Cardiac muscle cell (in vitro differentiated cells and primary cell): ENCODE results near the gene IL17F. TPM values are rescaled to one million over a fixed set of nuclear protein-coding genes. Genes with fewer than 3 reads are reported as not detected.
A peak's percentile ranks its signal among the peaks of the same experiment; 100 is the strongest.

Source experiments
- DNase-seq, 2 donors: peaks; one replicate each; pipeline versions ENCODE4 v3.0.0 to v3.0.0-alpha.2; 2010 to 2017; ENCODE audit warnings: low read depth in 1 of 2, low spot score in 1 of 2
- H3K27ac ChIP-seq: fragments of 200-600 bp; sonication (generic); 2 replicates; pipeline ENCODE4 v1.5.1; 2016
- H3K27me3 ChIP-seq: fragments of 200-600 bp; sonication (generic); 2 replicates; pipeline ENCODE4 v1.6.0; 2016; ENCODE audit warnings: control low read depth
- H3K36me3 ChIP-seq: fragments of 200-600 bp; sonication (generic); 2 replicates; pipeline ENCODE4 v1.5.1; 2016; ENCODE audit warnings: control low read depth
- H3K4me1 ChIP-seq: fragments of 200-600 bp; sonication (generic); 2 replicates; pipeline ENCODE4 v1.8.1; 2017; ENCODE audit warnings: low read depth, mild to moderate bottlenecking, mixed run types
- H3K4me3 ChIP-seq: fragments of 200-600 bp; sonication (generic); 2 replicates; pipeline ENCODE4 v1.5.1; 2016; ENCODE audit warnings: mild to moderate bottlenecking
- H3K9me3 ChIP-seq: fragments of 200-600 bp; sonication (generic); 2 replicates; pipeline ENCODE4 v1.5.1; 2017; ENCODE audit warnings: low read depth, mild to moderate bottlenecking, control low read depth
- CTCF ChIP-seq: IDR thresholded peaks from 2 replicates; pipeline ENCODE4 v1.5.1; 2012; ENCODE audit warnings: low read depth, mild to moderate bottlenecking, low read length
- polyA plus RNA-seq: library from polyadenylated mRNA; unstranded; fragments of >200 nt; fragmentation: Nextera tagmentation; extraction: Ambion mirVana; gene quantifications from 2 replicates; pipeline ENCODE4 v1.2.1, GENCODE V29; 2016
- total RNA-seq: library from RNA; depleted of rRNA; stranded (reverse); fragments of >200 nt; gene quantifications from 2 replicates; pipeline ENCODE4 v1.2.3, GENCODE V29; 2016

The IL17F gene
- total RNA-seq = not detected in 2 replicates
- polyA plus RNA-seq = not detected in 2 replicates

GRCh38 chr6:52244400-52244799 lies at the start of gene IL17F:
IL17F (minus strand) TSS chr6:52244500; CDS start chr6:52244429, 71 bp downstream.
- TF ChIP-seq CTCF = no peak
- no peak within 1 kb of the TSS for H3K4me3 ChIP-seq

GRCh38 chr6:52293067-52293466 lies 48.8 kb upstream of the IL17F start:
- Histone ChIP-seq H3K36me3 (no peaks in the 10 kb centered on the region), H3K4me3 (no peak overlapping the region), H3K27me3 (no peaks in the 10 kb centered on the region), H3K9me3 (no peaks in the 10 kb centered on the region), H3K27ac (no peak overlapping the region), H3K4me1 (no peaks in the 10 kb centered on the region)
- DNase-seq = no peak
- no peak for TF ChIP-seq CTCF

More at GRCh38 chr6:52244400-52244799, at the start of gene IL17F:
- H3K27me3 ChIP-seq = no peaks in the 10 kb centered on the region
- no peaks in the 10 kb centered on the region for H3K4me1 ChIP-seq
- no peaks in the 10 kb centered on the region for H3K9me3 ChIP-seq
- no peak within 1 kb of the TSS for H3K27ac ChIP-seq
- no peaks in the 10 kb centered on the region for H3K36me3 ChIP-seq
- DNase-seq = no peak

- Histone ChIP-seq H3K27ac (no peak overlapping the region), H3K9me3 (no peaks in the 10 kb centered on the region), H3K4me1 (no peaks in the 10 kb centered on the region), H3K27me3 (no peaks in the 10 kb centered on the region), H3K36me3 (no peaks in the 10 kb centered on the region), H3K4me3 (no peak overlapping the region)
- no peak for DNase-seq
- no peak for TF ChIP-seq CTCF
Observed at GRCh38 chr6:52288841-52289240, 44.5 kb upstream of the IL17F start.

GRCh38 chr6:52288216-52288615 lies 43.9 kb upstream of the IL17F start:
- H3K4me3 ChIP-seq = no peak overlapping the region
- no peaks in the 10 kb centered on the region for H3K9me3 ChIP-seq
- H3K4me1 ChIP-seq = no peaks in the 10 kb centered on the region
- DNase-seq = no peak
- no peaks in the 10 kb centered on the region for H3K36me3 ChIP-seq
- no peak for TF ChIP-seq CTCF
- H3K27ac ChIP-seq = no peak overlapping the region
- H3K27me3 ChIP-seq = no peaks in the 10 kb centered on the region

GRCh38 chr6:52286798-52287432 lies 42.6 kb upstream of the IL17F start:
- Histone ChIP-seq H3K27ac (no peak overlapping the region), H3K4me3 (no peak overlapping the region), H3K36me3 (peaks cover 6% of the 10 kb centered on the region), H3K9me3 (no peaks in the 10 kb centered on the region), H3K4me1 (no peaks in the 10 kb centered on the region), H3K27me3 (no peaks in the 10 kb centered on the region)
- TF ChIP-seq CTCF = peak; percentile 85
- DNase-seq = peak; percentile 69 to 83
